Cortex of kidney (tissue), 1 donor: ENCODE measurements around the gene CYP46A1.
"Not testable (repeated sequence)": the region's sequence is repeated elsewhere in the genome, so short reads cannot be mapped to it uniquely, and the experiment has no call there.

Experiments used
- DNase-seq: peaks from one replicate; lab custom pipeline; 2025; lab: John Stamatoyannopoulos, UW

Gene CYP46A1

GRCh38 chr14:99683619-99684409 is at the start of gene CYP46A1:
Gene CYP46A1 (plus strand): TSS chr14:99684298. CDS start chr14:99684418, 120 bp downstream.
- DNase-seq = no peak

- DNase-seq = no peak
These were observed 49.7 kb upstream of the CYP46A1 start for GRCh38 chr14:99634443-99634842.

GRCh38 chr14:99635116-99635515 is 49.0 kb upstream of the CYP46A1 start:
- no peak for DNase-seq

- DNase-seq = no peak
These were observed 47.6 kb upstream of the CYP46A1 start for GRCh38 chr14:99636487-99636886.

- no peak for DNase-seq
These were observed 46.5 kb upstream of the CYP46A1 start for GRCh38 chr14:99637624-99638023.

GRCh38 chr14:99642771-99643170 is 41.3 kb upstream of the CYP46A1 start:
- not testable (repeated sequence) for DNase-seq

GRCh38 chr14:99643343-99643742 is 40.8 kb upstream of the CYP46A1 start:
- DNase-seq = no peak

GRCh38 chr14:99644035-99644587 is 40.0 kb upstream of the CYP46A1 start:
- DNase-seq = no peak

- no peak for DNase-seq
These were observed 39.2 kb upstream of the CYP46A1 start, which contains the start of gene HHIPL1 for GRCh38 chr14:99644723-99645544. Gene HHIPL1 (plus strand): TSS chr14:99645129. CDS start chr14:99645208, 79 bp downstream.

GRCh38 chr14:99645545-99646505 is 38.3 kb upstream of the CYP46A1 start:
- no peak for DNase-seq

GRCh38 chr14:99647411-99647810 is 36.7 kb upstream of the CYP46A1 start:
- DNase-seq = no peak

- DNase-seq = no peak
These were observed 35.9 kb upstream of the CYP46A1 start for GRCh38 chr14:99648027-99648784.

GRCh38 chr14:99649219-99649618 is 34.9 kb upstream of the CYP46A1 start:
- no peak for DNase-seq

GRCh38 chr14:99649643-99650042 is 34.5 kb upstream of the CYP46A1 start:
- no peak for DNase-seq

- DNase-seq = no peak
These were observed 33.9 kb upstream of the CYP46A1 start for GRCh38 chr14:99650189-99650588.

- no peak for DNase-seq
These were observed 31.9 kb upstream of the CYP46A1 start for GRCh38 chr14:99651953-99652746.

GRCh38 chr14:99654235-99654985 is 29.7 kb upstream of the CYP46A1 start:
- DNase-seq = no peak

GRCh38 chr14:99655521-99655920 is 28.6 kb upstream of the CYP46A1 start:
- DNase-seq = no peak

- DNase-seq = no peak
These were observed 27.9 kb upstream of the CYP46A1 start for GRCh38 chr14:99656171-99656570.
